ENCODE measurements around the gene BST1. TPM values are rescaled to one million over a fixed set of nuclear protein-coding genes. Genes with fewer than 3 reads are reported as not detected.

The BST1 gene
- total RNA-seq, 1 donor from 2014 or later: 0.45 TPM

DNA sequence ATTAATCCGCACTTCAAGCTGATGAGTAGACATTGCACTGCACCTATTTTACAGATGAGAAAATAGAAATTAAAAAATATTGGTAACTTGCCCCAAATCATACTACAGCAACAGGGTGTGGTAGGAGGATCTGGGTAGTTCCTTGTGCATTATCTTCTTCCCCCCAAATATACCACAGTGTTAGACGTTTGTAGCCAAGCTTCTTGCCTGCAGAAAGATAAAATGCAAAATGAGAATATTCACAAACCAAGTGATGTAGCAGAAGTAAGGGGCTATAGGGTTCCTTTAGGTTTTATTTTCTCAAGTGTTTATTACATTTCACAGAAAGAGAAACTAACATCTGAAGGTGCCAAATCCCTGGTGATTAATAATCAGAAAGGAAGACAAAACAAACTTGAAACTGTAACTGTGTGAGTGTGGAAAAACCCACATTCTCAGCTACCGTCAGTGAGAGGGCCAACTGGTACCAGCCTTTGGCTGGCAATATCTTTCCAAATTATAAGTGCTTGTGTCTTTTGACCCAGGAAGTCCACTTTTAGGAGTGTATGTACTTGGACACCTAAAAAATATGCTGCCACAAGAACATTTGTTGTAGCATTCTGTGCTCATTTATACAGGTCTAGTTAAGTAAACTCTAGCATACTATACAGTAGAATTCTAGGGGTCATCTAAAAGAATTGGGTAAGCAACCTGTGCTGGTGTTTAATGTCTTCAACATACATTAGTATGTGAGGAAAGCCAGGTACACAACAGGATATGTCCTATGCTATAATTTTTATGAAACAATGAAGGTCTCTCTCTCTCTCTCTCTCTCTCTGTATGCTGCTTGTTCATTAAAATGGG lies 68.6 kb downstream of the BST1 start:
- H2AFZ ChIP-seq (replicated peaks): no peak overlapping the region
- H4K20me1 ChIP-seq (ENCODE audit: low read depth): no peaks in the 10 kb centered on the region
- no peak overlapping the region for H3K27ac ChIP-seq
- H3K79me2 ChIP-seq (ENCODE audit: low read depth): no peaks in the 10 kb centered on the region
- H3K27me3 ChIP-seq: peaks cover 19% of the 10 kb centered on the region
- H3K4me2 ChIP-seq: no peak overlapping the region
- Mint-ChIP-seq H3K36me3 (no peaks in the 10 kb centered on the region), H3K27me3 (ENCODE audit: insufficient read depth, low read depth) (peaks cover 2% of the 10 kb centered on the region), H3K4me3 (no peak overlapping the region), H3K4me1 (no peaks in the 10 kb centered on the region), H3K27ac (no peak overlapping the region), H3K9me3 (no peaks in the 10 kb centered on the region)
- TF ChIP-seq EZH2 (IDR thresholded peaks at IDR 0.05) (no peak), EZH2phosphoT487 (IDR thresholded peaks at IDR 0.05) (no peak)
- TF ChIP-seq, protein P1, sequence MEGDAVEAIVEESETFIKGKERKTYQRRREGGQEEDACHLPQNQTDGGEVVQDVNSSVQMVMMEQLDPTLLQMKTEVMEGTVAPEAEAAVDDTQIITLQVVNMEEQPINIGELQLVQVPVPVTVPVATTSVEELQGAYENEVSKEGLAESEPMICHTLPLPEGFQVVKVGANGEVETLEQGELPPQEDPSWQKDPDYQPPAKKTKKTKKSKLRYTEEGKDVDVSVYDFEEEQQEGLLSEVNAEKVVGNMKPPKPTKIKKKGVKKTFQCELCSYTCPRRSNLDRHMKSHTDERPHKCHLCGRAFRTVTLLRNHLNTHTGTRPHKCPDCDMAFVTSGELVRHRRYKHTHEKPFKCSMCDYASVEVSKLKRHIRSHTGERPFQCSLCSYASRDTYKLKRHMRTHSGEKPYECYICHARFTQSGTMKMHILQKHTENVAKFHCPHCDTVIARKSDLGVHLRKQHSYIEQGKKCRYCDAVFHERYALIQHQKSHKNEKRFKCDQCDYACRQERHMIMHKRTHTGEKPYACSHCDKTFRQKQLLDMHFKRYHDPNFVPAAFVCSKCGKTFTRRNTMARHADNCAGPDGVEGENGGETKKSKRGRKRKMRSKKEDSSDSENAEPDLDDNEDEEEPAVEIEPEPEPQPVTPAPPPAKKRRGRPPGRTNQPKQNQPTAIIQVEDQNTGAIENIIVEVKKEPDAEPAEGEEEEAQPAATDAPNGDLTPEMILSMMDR (IDR thresholded peaks at IDR 0.05): no peak
- H3K9me3 ChIP-seq (ENCODE audit: low read depth): no peaks in the 10 kb centered on the region
- H3K4me3 ChIP-seq: no peak overlapping the region
- H3K9ac ChIP-seq: no peak overlapping the region
- DNase-seq (ENCODE audit: low spot score): no peak
- H3F3A ChIP-seq (ENCODE audit: low read depth): no peaks in the 10 kb centered on the region
- no peaks in the 10 kb centered on the region for H3K36me3 ChIP-seq
- H3K4me1 ChIP-seq: no peaks in the 10 kb centered on the region

GRCh38 chr4:15774020-15774420 lies 71.2 kb downstream of the BST1 start:
- H3K36me3 ChIP-seq: no peaks in the 10 kb centered on the region
- Mint-ChIP-seq H3K27ac (no peak overlapping the region), H3K9me3 (no peaks in the 10 kb centered on the region), H3K4me1 (peaks cover under 1% of the 10 kb centered on the region), H3K4me3 (no peak overlapping the region), H3K36me3 (no peaks in the 10 kb centered on the region), H3K27me3 (ENCODE audit: insufficient read depth, low read depth) (peaks cover 13% of the 10 kb centered on the region)
- no peak for DNase-seq (ENCODE audit: low spot score)
- no peak overlapping the region for H2AFZ ChIP-seq (replicated peaks)
- H3K9ac ChIP-seq: no peak overlapping the region
- no peaks in the 10 kb centered on the region for H3K79me2 ChIP-seq (ENCODE audit: low read depth)
- no peak overlapping the region for H3K4me3 ChIP-seq
- H3K9me3 ChIP-seq (ENCODE audit: low read depth): no peaks in the 10 kb centered on the region
- H3K4me1 ChIP-seq: no peaks in the 10 kb centered on the region
- no peaks in the 10 kb centered on the region for H3F3A ChIP-seq (ENCODE audit: low read depth)
- peaks cover 45% of the 10 kb centered on the region for H3K27me3 ChIP-seq
- TF ChIP-seq, protein P1 (IDR thresholded peaks at IDR 0.05): no peak
- TF ChIP-seq EZH2phosphoT487 (IDR thresholded peaks at IDR 0.05) (no peak), EZH2 (IDR thresholded peaks at IDR 0.05) (no peak)
- no peaks in the 10 kb centered on the region for H4K20me1 ChIP-seq (ENCODE audit: low read depth)
- no peak overlapping the region for H3K4me2 ChIP-seq
- H3K27ac ChIP-seq: no peak overlapping the region

DNA sequence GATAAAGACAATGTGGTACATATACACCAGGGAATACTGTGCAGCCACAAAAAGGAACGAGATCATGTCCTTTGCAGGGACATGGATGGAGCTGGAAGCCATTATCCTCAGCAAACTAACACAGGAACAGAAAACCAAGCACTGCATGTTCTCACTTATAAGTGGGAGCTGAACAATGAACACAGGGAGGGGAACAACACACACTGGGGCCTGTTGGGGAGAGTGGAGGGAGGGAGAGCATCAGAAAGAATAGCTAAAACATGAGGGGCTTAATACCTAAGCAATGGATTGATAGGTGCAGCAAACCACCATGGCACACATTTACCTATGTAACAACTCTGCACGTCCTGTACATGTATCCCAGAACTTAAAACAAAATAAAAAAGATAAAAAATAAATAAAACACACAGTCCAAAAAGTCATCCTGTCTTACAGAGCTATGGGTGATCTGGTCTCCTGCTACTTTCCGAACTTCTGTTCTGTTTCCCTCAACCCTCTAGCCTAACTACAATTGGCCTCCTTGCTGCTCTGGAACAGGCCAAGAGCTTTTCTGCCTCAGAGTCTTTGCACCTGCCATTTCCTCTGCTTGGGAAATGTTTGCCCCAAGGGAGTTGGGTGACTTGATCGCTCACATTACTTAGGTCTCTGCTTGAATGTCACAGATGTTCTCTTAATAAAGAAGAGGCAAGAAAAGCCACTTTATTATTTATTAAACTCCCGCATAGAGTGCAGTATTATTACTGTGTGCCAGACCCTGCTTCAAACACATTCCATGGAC lies 74.2 kb downstream of the BST1 start:
- H3K4me2 ChIP-seq: no peak overlapping the region
- no peaks in the 10 kb centered on the region for H3K4me1 ChIP-seq
- Mint-ChIP-seq H3K27ac (no peak overlapping the region), H3K9me3 (no peaks in the 10 kb centered on the region), H3K27me3 (ENCODE audit: insufficient read depth, low read depth) (peaks cover 25% of the 10 kb centered on the region), H3K4me1 (peaks cover 9% of the 10 kb centered on the region), H3K4me3 (no peak overlapping the region), H3K36me3 (no peaks in the 10 kb centered on the region)
- no peak overlapping the region for H3K27ac ChIP-seq
- no peak for TF ChIP-seq EZH2phosphoT487 (IDR thresholded peaks at IDR 0.05)
- TF ChIP-seq EZH2 (IDR thresholded peaks at IDR 0.05): no peak
- TF ChIP-seq, protein P1 (IDR thresholded peaks at IDR 0.05): no peak
- H3K9ac ChIP-seq: no peak overlapping the region
- H3K79me2 ChIP-seq (ENCODE audit: low read depth): no peaks in the 10 kb centered on the region
- DNase-seq (ENCODE audit: low spot score): no peak
- no peaks in the 10 kb centered on the region for H3K9me3 ChIP-seq (ENCODE audit: low read depth)
- H4K20me1 ChIP-seq (ENCODE audit: low read depth): no peaks in the 10 kb centered on the region
- peaks cover 70% of the 10 kb centered on the region for H3K27me3 ChIP-seq
- H3K36me3 ChIP-seq: no peaks in the 10 kb centered on the region
- H3K4me3 ChIP-seq: no peak overlapping the region
- H3F3A ChIP-seq (ENCODE audit: low read depth): no peaks in the 10 kb centered on the region
- H2AFZ ChIP-seq (replicated peaks): no peak overlapping the region

Measured in neural progenitor cell (in vitro differentiated cells).